ENCODE results near the gene OR56B4. TPM values are rescaled to one million over a fixed set of nuclear protein-coding genes. Genes with fewer than 3 reads are reported as not detected.

OR56B4 gene
- total RNA-seq, 1 donor from 2014 or later: not detected

- Mint-ChIP-seq H3K9me3 (ENCODE audit: unreplicated experiment) (no peaks in the 10 kb centered on the region), H3K27me3 (ENCODE audit: unreplicated experiment) (no peaks in the 10 kb centered on the region), H3K27ac (ENCODE audit: unreplicated experiment) (no peak overlapping the region), H3K36me3 (ENCODE audit: unreplicated experiment) (no peaks in the 10 kb centered on the region), H3K4me1 (ENCODE audit: unreplicated experiment) (no peaks in the 10 kb centered on the region), H3K4me3 (ENCODE audit: unreplicated experiment) (no peak overlapping the region)
- DNase-seq (ENCODE audit: extremely low spot score, unreplicated experiment): no peak
- TF ChIP-seq, protein P1, sequence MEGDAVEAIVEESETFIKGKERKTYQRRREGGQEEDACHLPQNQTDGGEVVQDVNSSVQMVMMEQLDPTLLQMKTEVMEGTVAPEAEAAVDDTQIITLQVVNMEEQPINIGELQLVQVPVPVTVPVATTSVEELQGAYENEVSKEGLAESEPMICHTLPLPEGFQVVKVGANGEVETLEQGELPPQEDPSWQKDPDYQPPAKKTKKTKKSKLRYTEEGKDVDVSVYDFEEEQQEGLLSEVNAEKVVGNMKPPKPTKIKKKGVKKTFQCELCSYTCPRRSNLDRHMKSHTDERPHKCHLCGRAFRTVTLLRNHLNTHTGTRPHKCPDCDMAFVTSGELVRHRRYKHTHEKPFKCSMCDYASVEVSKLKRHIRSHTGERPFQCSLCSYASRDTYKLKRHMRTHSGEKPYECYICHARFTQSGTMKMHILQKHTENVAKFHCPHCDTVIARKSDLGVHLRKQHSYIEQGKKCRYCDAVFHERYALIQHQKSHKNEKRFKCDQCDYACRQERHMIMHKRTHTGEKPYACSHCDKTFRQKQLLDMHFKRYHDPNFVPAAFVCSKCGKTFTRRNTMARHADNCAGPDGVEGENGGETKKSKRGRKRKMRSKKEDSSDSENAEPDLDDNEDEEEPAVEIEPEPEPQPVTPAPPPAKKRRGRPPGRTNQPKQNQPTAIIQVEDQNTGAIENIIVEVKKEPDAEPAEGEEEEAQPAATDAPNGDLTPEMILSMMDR (IDR thresholded peaks at IDR 0.05): no peak
Measured at GRCh38 chr11:6096417-6096816, 11.1 kb upstream of the OR56B4 start.

DNA sequence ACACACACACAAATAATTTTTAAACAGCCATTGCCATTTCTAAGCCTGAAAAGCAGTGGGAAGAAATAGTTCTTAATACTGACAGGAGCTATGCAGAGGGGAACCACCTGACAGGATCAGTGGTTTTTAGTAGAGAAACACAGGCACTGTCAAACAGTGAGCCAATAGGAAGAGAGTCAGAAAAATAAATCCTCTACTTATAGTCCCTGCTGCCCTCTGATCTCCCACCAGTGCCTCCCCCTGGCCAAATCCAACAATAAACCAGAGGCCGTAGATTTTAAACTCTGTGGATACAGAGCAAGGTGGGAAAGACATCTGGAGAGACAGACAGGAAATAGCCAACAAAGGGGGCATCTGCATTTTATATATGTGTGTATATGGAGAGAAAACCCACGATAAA lies 7.9 kb upstream of the OR56B4 start:
- TF ChIP-seq, protein P1 (IDR thresholded peaks at IDR 0.05): no peak
- H3K4me3 Mint-ChIP-seq (ENCODE audit: unreplicated experiment): no peak overlapping the region
- no peaks in the 10 kb centered on the region for H3K9me3 Mint-ChIP-seq (ENCODE audit: unreplicated experiment)
- no peak for DNase-seq (ENCODE audit: extremely low spot score, unreplicated experiment)
- no peaks in the 10 kb centered on the region for H3K27me3 Mint-ChIP-seq (ENCODE audit: unreplicated experiment)
- no peaks in the 10 kb centered on the region for H3K36me3 Mint-ChIP-seq (ENCODE audit: unreplicated experiment)
- no peak overlapping the region for H3K27ac Mint-ChIP-seq (ENCODE audit: unreplicated experiment)
- H3K4me1 Mint-ChIP-seq (ENCODE audit: unreplicated experiment): no peaks in the 10 kb centered on the region

DNA sequence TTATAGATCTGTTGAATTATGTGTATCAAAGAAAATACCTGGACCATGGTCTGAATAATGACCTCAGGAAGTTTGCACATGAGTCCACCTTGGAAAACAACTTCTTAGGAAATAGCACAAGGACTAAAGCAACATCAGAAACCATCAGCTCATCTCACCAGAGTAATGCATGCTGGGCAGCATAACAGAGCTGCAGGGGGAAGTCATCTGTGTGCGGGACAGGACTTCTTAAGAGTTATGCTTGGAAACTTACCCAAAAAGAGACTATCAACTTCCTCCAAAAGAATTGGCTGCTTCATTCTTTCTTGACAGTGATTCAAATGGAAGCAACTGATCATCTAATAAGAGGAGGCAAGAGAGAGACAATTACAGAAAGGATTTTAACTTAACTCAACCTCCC lies 2.5 kb downstream of the OR56B4 start:
- no peak for DNase-seq (ENCODE audit: extremely low spot score, unreplicated experiment)
- peaks cover 2% of the 10 kb centered on the region for H3K27me3 Mint-ChIP-seq (ENCODE audit: unreplicated experiment)
- no peak overlapping the region for H3K4me3 Mint-ChIP-seq (ENCODE audit: unreplicated experiment)
- no peak overlapping the region for H3K27ac Mint-ChIP-seq (ENCODE audit: unreplicated experiment)
- no peaks in the 10 kb centered on the region for H3K9me3 Mint-ChIP-seq (ENCODE audit: unreplicated experiment)
- TF ChIP-seq, protein P1 (IDR thresholded peaks at IDR 0.05): no peak
- no peaks in the 10 kb centered on the region for H3K36me3 Mint-ChIP-seq (ENCODE audit: unreplicated experiment)
- H3K4me1 Mint-ChIP-seq (ENCODE audit: unreplicated experiment): no peaks in the 10 kb centered on the region

DNA sequence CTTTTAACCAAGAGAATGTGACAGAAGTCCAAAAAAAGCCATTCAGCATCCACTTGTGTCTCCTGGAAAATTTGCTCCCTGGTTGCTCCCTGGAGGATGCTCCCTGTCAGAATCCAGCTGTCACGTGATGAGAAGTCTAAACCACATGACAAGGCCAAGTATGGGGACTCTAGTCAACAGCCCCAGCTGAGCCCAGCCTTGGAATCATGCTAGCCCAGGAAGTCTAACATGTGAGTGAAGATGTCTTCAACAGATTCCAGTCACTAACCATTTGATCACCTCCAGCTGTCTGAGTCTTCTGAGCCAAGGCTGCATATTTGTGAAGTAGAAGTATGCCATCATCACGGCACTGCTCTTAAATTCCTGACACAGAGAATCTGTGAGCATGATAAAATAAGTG lies 4.2 kb downstream of the OR56B4 start:
- H3K4me1 Mint-ChIP-seq (ENCODE audit: unreplicated experiment): no peaks in the 10 kb centered on the region
- peaks cover 2% of the 10 kb centered on the region for H3K27me3 Mint-ChIP-seq (ENCODE audit: unreplicated experiment)
- no peaks in the 10 kb centered on the region for H3K36me3 Mint-ChIP-seq (ENCODE audit: unreplicated experiment)
- peaks cover under 1% of the 10 kb centered on the region for H3K9me3 Mint-ChIP-seq (ENCODE audit: unreplicated experiment)
- DNase-seq (ENCODE audit: extremely low spot score, unreplicated experiment): no peak
- TF ChIP-seq, protein P1 (IDR thresholded peaks at IDR 0.05): no peak
- H3K4me3 Mint-ChIP-seq (ENCODE audit: unreplicated experiment): no peak overlapping the region
- no peak overlapping the region for H3K27ac Mint-ChIP-seq (ENCODE audit: unreplicated experiment)

DNA sequence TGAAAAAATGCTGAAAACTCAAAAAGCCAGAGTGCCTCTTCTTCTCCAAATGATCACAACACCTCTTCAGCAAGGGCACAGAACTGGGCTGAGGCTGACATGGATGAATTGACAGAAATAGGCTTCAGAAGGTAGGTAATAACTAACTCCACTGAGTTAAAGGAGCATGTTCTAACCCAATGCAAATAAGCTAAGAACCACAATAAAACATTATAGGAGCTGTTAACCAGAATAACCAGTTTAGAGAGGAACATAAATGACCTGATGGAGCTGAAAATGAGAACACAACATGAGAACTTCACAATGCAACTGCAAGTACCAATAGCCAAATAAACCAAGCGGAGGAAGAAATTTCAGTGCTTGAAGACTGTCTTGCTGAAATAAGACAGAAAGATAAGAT lies 9.2 kb downstream of the OR56B4 start:
- Mint-ChIP-seq H3K9me3 (ENCODE audit: unreplicated experiment) (peaks cover 13% of the 10 kb centered on the region), H3K36me3 (ENCODE audit: unreplicated experiment) (no peaks in the 10 kb centered on the region), H3K4me1 (ENCODE audit: unreplicated experiment) (no peaks in the 10 kb centered on the region), H3K27ac (ENCODE audit: unreplicated experiment) (no peak overlapping the region), H3K4me3 (ENCODE audit: unreplicated experiment) (no peak overlapping the region), H3K27me3 (ENCODE audit: unreplicated experiment) (no peaks in the 10 kb centered on the region)
- TF ChIP-seq, protein P1 (IDR thresholded peaks at IDR 0.05): no peak
- no peak for DNase-seq (ENCODE audit: extremely low spot score, unreplicated experiment)

All from osteocyte (in vitro differentiated cells).